Activated CD4-positive, alpha-beta T cell treated with anti-CD3 and anti-CD28 coated beads, Interleukin-2, amount 50 U/mL, for 48 hours (primary cell): ENCODE measurements around the gene KATNBL1.

ENCODE experiments used
- DNase-seq, 2 experiments: peaks; one replicate each; pipeline ENCODE4 v3.0.0-alpha.2; 2020

Gene KATNBL1

DNA sequence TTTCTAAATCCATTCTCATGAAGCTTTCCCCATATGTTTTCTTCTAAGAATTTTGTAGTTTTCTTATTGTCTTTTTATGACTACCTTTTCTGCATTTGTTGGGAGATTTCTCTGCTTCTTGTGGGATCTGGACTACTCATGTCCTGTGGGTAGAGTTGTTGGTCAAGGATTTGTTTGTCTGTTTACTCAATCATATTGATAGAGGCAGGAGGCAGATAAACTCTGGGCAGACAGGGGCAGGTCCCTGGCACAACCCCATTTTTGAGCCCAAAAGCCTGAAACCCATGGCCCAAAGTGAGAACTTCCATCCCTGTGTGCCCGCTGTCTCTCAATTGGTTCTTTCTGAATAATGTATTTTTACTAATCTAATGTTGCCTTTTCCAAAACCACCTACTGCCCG is 95.7 kb downstream of the KATNBL1 start:
- no peak for DNase-seq

DNA sequence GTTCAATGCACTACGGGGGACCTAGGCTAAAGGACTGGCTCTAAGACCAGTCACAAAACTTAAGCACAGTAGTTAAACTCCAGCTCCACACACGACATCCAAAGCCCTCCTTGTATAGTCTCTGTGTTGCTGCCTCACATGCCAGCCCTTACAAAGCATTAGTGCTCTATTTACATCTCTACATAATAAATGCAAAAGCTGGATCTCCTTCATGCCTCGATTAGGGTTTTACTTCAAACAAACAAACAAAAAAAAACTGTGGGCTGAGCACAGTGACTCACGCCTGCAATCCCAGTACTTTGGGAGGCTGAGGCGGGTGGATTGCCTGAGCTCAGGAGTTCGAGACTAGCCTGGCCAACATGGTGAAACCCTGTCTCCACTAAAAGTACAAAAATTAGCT is 98.4 kb downstream of the KATNBL1 start:
- no peak for DNase-seq

DNA sequence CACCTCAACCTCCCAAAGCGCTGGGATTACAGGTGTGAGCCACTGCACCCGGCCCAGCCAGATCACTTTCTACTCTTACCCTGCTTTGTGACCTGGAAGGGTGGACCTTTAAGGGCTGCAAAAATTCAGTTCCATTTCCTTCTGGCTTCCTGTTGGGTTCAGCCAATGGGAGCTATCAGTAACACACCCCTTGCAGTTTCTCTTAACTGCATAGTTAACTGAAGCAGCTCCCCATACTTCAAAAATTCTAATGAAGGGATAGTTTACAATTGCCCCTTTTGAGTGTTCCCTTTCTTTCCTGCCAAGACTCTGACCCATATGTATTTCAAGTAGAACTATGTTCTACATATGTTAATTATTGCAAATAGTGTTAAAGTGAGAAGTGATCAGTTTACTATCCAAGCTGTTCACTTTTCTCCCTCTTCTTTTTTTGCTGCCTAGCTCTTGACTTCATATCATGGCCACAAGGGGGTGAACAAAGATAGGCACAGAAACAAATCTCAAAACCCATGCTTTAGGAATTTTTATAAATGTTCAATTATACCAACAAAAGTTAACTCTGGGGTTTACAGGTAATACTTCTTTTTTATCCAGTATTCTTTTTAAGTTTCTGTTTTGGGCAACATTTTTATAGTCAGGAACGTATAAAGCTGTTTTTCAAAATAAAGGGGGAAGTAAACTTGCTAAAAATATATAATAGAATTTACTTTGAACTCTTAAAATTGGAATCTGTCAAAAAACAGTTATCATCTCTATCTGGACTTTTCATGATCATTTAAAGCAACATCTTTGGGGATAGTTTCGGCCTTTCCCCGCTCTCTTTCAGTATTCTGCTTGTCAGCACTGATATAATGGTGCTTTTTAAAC is 99.9 kb downstream of the KATNBL1 start:
- no peak for DNase-seq

DNA sequence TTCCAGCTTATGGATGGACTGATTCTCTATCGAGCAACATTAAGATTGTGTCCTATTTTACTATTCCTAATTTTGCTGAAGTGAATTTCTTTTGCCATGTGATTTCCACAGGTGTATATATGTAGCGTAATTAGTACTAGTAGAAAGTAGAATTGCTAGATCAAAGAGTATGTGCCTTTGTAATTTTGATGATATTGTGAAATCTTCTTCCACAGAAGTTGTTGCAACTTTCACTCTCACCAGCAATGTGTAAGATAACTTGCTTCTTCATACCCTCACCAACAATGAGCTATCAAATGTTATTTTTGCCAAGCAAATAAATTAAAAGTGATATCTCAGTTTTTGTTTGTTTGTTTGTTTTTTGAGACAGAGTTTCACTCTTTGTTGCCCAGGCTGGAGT is 102.6 kb downstream of the KATNBL1 start:
- DNase-seq: no peak

DNA sequence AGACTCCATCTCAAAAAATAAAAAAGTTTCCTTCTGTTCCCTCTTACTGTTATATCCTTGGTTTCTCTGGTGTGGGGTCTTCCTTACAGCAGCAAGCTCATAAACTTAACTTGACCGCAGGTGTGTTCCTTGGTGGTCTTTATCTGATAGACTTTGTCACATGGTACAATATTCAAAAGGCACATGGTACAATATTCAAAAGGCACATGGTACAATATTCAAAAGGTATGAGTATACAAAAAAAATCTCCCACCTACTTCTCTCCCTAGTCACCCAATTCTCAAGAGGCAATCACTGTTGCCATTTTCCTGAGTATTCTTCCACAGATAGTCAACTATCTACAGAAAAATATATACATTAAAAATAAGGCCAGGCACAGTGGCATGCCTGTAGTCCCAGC is 103.5 kb downstream of the KATNBL1 start:
- DNase-seq: no peak

DNA sequence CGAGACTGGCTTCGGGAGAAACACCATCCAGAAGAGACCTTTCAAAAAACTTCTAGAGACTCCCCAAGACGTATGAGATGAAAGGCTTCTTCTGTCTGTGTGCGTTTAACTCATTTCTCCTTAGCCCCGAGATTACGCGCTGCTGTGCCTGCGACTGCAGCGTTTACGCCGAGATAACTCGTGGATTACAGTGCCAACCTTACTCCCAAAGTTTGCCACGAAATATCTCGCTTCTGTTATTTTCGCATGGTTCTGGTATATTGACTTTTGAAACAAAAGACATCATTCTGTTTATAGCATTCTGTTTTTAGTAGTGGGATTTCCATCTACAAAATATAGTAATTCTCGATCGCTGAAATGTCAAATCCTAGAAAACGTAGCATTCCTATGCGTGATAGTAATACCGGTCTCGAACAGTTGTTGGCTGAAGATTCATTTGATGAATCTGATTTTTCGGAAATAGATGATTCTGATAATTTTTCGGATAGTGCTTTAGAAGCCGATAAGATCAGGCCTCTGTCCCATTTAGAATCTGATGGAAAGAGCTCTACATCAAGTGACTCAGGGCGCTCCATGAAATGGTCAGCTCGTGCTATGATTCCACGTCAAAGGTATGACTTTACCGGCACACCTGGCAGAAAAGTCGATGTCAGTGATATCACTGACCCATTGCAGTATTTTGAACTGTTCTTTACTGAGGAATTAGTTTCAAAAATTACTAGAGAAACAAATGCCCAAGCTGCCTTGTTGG is 107.5 kb downstream of the KATNBL1 start:
- no peak for DNase-seq

DNA sequence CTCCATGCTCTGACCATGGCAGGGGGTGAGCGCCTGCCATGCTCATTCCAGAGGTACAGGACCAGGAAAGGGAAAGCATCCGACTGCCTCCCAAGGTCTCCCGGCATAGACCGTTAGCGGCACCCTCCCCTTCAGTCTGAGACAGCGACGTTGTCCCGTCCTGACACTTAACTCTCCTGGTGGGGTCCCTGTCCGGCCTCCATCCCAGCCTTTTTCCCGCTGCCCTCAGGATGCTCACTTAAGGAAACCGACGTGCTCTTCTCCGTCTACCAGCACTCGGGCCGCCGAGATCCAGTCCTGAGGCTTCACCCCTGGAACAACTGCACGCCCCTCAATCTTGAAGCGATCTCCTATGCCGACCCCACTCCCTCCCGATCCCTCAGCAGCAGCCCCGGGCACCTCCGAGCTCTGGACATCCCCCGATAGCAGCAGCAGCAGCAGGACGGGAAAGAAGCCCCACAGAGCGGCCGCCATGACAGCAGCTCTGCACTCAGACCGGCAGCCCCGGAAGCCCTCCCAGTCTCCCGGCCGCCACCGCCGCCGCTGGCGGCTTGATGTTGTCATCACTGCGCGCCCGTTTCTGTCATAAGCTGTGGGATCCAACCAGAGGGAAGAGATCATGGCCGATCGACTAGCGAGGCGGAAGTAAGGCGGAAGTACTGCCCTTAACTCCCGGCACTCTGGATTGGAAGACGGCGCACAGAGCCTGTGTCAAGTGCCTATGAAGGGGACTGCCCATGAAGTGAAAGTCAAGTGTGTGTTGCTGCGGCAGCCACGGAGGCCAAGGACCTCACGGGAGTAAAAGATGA is 108.3 kb downstream of the KATNBL1 start, which contains the start of the genes EMC7 and PGBD4:
Gene EMC7 (minus strand): TSS at position 497 of the 809 bp plus-strand sequence. CDS start 23 bp downstream, at position 474.
Gene PGBD4 (plus strand): TSS at position 718 of the 809 bp plus-strand sequence. CDS start 449 bp downstream, outside the sequence.
- peak; percentile 98 to 99 for DNase-seq

DNA sequence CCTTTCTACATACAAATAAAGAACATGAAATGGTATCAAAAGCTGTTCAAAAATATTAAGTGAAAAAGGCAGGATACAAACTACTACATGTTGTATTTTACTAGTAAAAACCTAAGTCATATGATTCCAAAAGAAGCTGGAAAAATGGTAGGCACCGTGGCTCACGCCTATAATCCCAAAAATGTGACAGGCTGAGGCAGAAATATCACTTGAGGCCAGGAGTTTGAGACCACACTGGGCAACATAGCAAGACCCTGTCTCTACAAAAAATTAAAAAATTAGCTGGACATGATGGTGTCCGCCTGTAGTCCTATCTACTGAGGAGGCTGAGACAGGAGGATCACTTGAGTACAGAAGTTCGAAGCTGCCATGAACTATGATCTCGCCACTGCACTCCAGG is 110.0 kb downstream of the KATNBL1 start:
- DNase-seq: no peak
